Regular cardiac myocyte (primary cell): ENCODE data around the gene EMILIN3. TPM values are rescaled to one million over a fixed set of nuclear protein-coding genes. Genes with fewer than 3 reads are reported as not detected.

Source experiments
- total RNA-seq: library from RNA; depleted of rRNA; stranded (reverse); fragments of >200 nt; gene quantifications from 2 replicates; pipeline ENCODE4 v1.2.3, GENCODE V29; 2014

Gene EMILIN3
- total RNA-seq: not detected in 2 replicates

GRCh38 chr20:41366546-41367392, at the start of gene EMILIN3:
EMILIN3 (minus strand) TSS chr20:41366818; CDS start chr20:41366634, 184 bp downstream.

GRCh38 chr20:41340327-41341055, 26.1 kb downstream of the EMILIN3 start, which contains the start of gene LPIN3:
LPIN3 (plus strand) TSS chr20:41340821; CDS start chr20:41345804, 4,983 bp downstream.

GRCh38 chr20:41317546-41318270, 48.9 kb downstream of the EMILIN3 start, which contains the start of gene ZHX3:
ZHX3 (minus strand) TSS chr20:41317731; CDS start chr20:41204916, 112,815 bp downstream.

Other genes starting within 250 kb of the EMILIN3 start
- 47.4 and 59.5 TPM in 2 replicates for gene PLCG1, start 229.3 kb downstream of the EMILIN3 start, total RNA-seq
- gene ZHX3, start 49.1 kb downstream of the EMILIN3 start, total RNA-seq: 12.1 and 12.4 TPM in 2 replicates
- gene LPIN3, start 26.0 kb downstream of the EMILIN3 start, total RNA-seq: 7.7 and 7.9 TPM in 2 replicates